Measurements from ENCODE around the gene ACIN1.

The ACIN1 gene

DNA sequence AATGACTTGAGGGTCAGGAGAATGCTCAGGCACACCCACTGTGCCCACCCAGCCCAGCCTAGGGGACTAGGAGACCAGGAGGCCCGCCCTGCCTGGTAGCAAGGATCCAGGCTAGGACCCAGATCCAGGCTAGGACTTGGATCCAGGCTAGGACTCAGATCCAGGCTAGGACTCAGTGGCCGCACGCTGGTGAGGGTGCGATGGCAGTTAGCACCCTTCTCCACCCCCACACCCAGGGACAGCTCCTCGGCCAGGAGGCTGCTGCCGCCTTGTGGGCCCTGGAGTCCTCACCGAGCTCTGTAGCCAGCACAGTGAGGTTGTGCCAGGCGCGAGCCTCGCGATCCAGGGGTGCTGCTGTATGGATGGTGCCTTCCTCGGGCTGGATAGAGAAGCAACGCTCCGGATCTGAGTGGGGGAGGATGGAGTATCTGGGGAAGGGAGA, 42.7 kb downstream of the ACIN1 start:
- H3K4me1 ChIP-seq (ENCODE audit: insufficient read depth, low read length), result 0 out of 2 replicates have a peak, but pooled peaks cover 3% of the 10 kb centered on the region
- H3K36me3 ChIP-seq (ENCODE audit: insufficient read depth, low read depth, low read length), result peaks cover 31% of the 10 kb centered on the region
- no peak overlapping the region for H3K4me3 ChIP-seq (ENCODE audit: low read length)
- no peaks in the 10 kb centered on the region for H3K9me3 ChIP-seq (ENCODE audit: insufficient read depth, low read depth, low read length)
- no peak overlapping the region for H3K9ac ChIP-seq (ENCODE audit: low read depth, low read length)
- no peak overlapping the region for H3K27ac ChIP-seq (ENCODE audit: low read length)
- H3K27me3 ChIP-seq (ENCODE audit: insufficient read depth, low read length), result peaks cover 6% of the 10 kb centered on the region; the same call in 1 of the 2 replicates

GRCh38 chr14:23051141-23052057, 43.5 kb downstream of the ACIN1 start:
- no peaks in the 10 kb centered on the region; the same call in 1 of the 2 replicates for H3K27me3 ChIP-seq (ENCODE audit: insufficient read depth, low read length)
- no peaks in the 10 kb centered on the region for H3K9me3 ChIP-seq (ENCODE audit: insufficient read depth, low read depth, low read length)
- no peak overlapping the region for H3K4me3 ChIP-seq (ENCODE audit: low read length)
- peaks cover 31% of the 10 kb centered on the region for H3K36me3 ChIP-seq (ENCODE audit: insufficient read depth, low read depth, low read length)
- no peak overlapping the region for H3K9ac ChIP-seq (ENCODE audit: low read depth, low read length)
- 0 out of 2 replicates have a peak, but pooled peaks cover 3% of the 10 kb centered on the region for H3K4me1 ChIP-seq (ENCODE audit: insufficient read depth, low read length)
- no peak overlapping the region for H3K27ac ChIP-seq (ENCODE audit: low read length)

DNA sequence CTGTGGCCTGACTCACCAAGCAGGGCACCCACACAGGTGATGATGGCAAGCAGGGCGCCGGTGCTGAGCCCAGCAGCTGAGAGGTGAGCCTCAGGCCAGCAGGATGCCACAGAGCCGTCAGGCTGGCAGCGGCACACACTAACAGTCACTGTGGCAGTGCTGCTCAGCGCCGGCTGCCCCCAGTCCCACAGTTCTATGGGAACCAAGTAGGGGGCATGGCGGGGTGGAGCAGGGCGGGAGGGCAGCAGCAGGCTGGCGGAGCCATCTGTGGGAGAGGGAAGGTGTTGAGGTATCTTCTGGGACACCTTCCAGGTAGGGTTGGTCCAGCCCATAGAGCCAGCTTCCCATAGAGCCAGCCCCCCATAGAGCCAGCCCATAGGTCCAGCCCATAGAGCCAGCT, 45.9 kb downstream of the ACIN1 start:
- H3K9me3 ChIP-seq (ENCODE audit: insufficient read depth, low read depth, low read length), result no peaks in the 10 kb centered on the region

DNA sequence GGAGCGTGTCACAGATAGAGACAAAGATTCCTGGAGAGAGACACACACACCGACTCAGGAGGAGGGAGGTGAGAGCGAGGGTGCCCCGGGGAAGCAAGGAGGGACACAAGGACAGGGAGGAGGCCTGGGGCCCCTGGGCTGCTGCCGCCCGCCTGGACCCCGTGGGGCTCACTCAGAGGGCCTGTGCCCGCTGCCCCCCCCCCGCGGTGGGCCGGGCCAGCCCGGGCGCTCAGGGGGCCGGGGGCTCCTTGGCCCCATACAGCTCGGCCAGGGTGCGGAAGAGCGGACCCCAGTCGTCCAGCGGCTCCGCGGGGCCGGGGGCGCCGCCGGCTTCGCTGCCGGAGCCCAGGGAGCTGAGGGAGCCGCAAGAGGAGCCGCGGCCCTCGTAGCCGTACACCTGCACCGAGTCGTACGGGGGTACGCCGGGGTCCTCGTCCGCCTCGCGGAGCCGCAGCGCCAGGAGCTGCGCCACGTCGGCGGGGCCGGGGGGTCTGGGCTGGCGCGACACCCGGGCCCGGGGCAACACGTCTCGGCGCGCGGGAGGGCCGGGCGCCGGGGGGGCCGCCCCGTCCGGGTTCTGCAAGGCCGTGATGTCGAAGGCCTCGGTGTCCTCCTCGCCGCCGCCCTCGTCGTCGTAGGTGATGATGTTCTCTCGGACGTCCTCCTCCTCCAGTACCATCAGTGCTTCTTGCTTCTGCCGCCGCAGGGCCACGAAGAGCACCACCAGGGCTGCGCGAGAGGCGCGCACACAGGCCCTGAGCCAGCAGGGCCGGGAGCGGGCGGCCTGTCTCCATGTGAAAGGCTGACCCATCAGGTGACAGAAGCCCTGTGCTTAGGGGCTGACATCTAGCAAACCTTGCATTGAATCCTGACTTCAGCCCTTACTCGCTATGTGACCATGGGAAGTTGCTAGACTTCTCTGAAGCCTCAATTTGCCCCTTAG, 46.9 kb downstream of the ACIN1 start:
- H3K4me1 ChIP-seq (ENCODE audit: insufficient read depth, low read length), result no peaks in the 10 kb centered on the region
- no peak overlapping the region for H3K27ac ChIP-seq (ENCODE audit: low read length)
- H3K9me3 ChIP-seq (ENCODE audit: insufficient read depth, low read depth, low read length), result no peaks in the 10 kb centered on the region
- H3K4me3 ChIP-seq (ENCODE audit: low read length), result no peak overlapping the region
- peaks cover 18% of the 10 kb centered on the region for H3K36me3 ChIP-seq (ENCODE audit: insufficient read depth, low read depth, low read length)
- no peaks in the 10 kb centered on the region for H3K27me3 ChIP-seq (ENCODE audit: insufficient read depth, low read length)
- no peak overlapping the region for H3K9ac ChIP-seq (ENCODE audit: low read depth, low read length)

More for the DNA sequence above, 45.9 kb downstream of the ACIN1 start:
- Histone ChIP-seq H3K4me1 (ENCODE audit: insufficient read depth, low read length) (no peaks in the 10 kb centered on the region), H3K4me3 (ENCODE audit: low read length) (no peak overlapping the region), H3K27me3 (ENCODE audit: insufficient read depth, low read length) (no peaks in the 10 kb centered on the region), H3K36me3 (ENCODE audit: insufficient read depth, low read depth, low read length) (peaks cover 28% of the 10 kb centered on the region), H3K9ac (ENCODE audit: low read depth, low read length) (no peak overlapping the region), H3K27ac (ENCODE audit: low read length) (no peak overlapping the region)

GRCh38 chr14:23047034-23047634, 47.8 kb downstream of the ACIN1 start:
- no peaks in the 10 kb centered on the region for H3K4me1 ChIP-seq (ENCODE audit: insufficient read depth, low read length)
- H3K27ac ChIP-seq (ENCODE audit: low read length), result no peak overlapping the region
- no peaks in the 10 kb centered on the region for H3K27me3 ChIP-seq (ENCODE audit: insufficient read depth, low read length)
- no peak overlapping the region for H3K4me3 ChIP-seq (ENCODE audit: low read length)
- H3K9me3 ChIP-seq (ENCODE audit: insufficient read depth, low read depth, low read length), result no peaks in the 10 kb centered on the region
- no peak overlapping the region; the same call in 1 of the 2 replicates for H3K9ac ChIP-seq (ENCODE audit: low read depth, low read length)
- H3K36me3 ChIP-seq (ENCODE audit: insufficient read depth, low read depth, low read length), result peaks cover 16% of the 10 kb centered on the region

- Histone ChIP-seq H3K4me1 (ENCODE audit: insufficient read depth, low read length) (no peaks in the 10 kb centered on the region), H3K27ac (ENCODE audit: low read length) (no peak overlapping the region), H3K4me3 (ENCODE audit: low read length) (no peak overlapping the region), H3K9me3 (ENCODE audit: insufficient read depth, low read depth, low read length) (no peaks in the 10 kb centered on the region), H3K9ac (ENCODE audit: low read depth, low read length) (no peak overlapping the region), H3K27me3 (ENCODE audit: insufficient read depth, low read length) (no peaks in the 10 kb centered on the region), H3K36me3 (ENCODE audit: insufficient read depth, low read depth, low read length) (peaks cover 12% of the 10 kb centered on the region)
Measured at GRCh38 chr14:23045419-23046357, 49.2 kb downstream of the ACIN1 start.

GRCh38 chr14:23044840-23045239, 50.1 kb downstream of the ACIN1 start:
- Histone ChIP-seq H3K9ac (ENCODE audit: low read depth, low read length) (no peak overlapping the region), H3K36me3 (ENCODE audit: insufficient read depth, low read depth, low read length) (peaks cover 4% of the 10 kb centered on the region; the same call in 1 of the 2 replicates), H3K27me3 (ENCODE audit: insufficient read depth, low read length) (no peaks in the 10 kb centered on the region), H3K4me3 (ENCODE audit: low read length) (no peak overlapping the region), H3K9me3 (ENCODE audit: insufficient read depth, low read depth, low read length) (no peaks in the 10 kb centered on the region), H3K4me1 (ENCODE audit: insufficient read depth, low read length) (no peaks in the 10 kb centered on the region), H3K27ac (ENCODE audit: low read length) (no peak overlapping the region)

- Histone ChIP-seq H3K9ac (ENCODE audit: low read depth, low read length) (no peak overlapping the region), H3K27ac (ENCODE audit: low read length) (no peak overlapping the region), H3K27me3 (ENCODE audit: insufficient read depth, low read length) (no peaks in the 10 kb centered on the region), H3K4me1 (ENCODE audit: insufficient read depth, low read length) (no peaks in the 10 kb centered on the region), H3K4me3 (ENCODE audit: low read length) (no peak overlapping the region), H3K9me3 (ENCODE audit: insufficient read depth, low read depth, low read length) (no peaks in the 10 kb centered on the region), H3K36me3 (ENCODE audit: insufficient read depth, low read depth, low read length) (no peaks in the 10 kb centered on the region; the same call in 1 of the 2 replicates)
Measured at GRCh38 chr14:23043754-23044153, 51.2 kb downstream of the ACIN1 start.

DNA sequence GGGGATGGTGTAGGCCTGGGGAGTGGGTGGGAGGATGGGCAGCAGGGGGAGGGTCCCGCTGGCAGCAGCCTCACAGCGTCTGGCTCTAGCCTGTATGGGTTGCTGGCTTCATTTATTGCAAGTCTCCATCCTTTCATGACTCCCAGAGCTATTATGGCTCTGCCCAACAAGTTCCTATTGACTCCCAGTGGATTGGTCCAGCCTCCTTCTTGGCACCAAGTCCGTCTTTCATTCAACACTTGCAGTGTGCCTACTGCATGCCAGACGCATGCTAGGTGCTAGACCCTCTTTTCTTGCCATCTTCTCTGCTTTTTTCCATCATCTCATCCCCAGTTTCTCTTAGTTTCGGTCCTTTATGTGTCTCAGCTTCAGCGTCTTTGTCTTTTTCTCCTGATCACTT, 51.8 kb downstream of the ACIN1 start:
- Histone ChIP-seq H3K4me3 (ENCODE audit: low read length) (no peak overlapping the region), H3K9ac (ENCODE audit: low read depth, low read length) (no peak overlapping the region), H3K27me3 (ENCODE audit: insufficient read depth, low read length) (no peaks in the 10 kb centered on the region), H3K9me3 (ENCODE audit: insufficient read depth, low read depth, low read length) (no peaks in the 10 kb centered on the region), H3K4me1 (ENCODE audit: insufficient read depth, low read length) (no peaks in the 10 kb centered on the region), H3K36me3 (ENCODE audit: insufficient read depth, low read depth, low read length) (no peaks in the 10 kb centered on the region), H3K27ac (ENCODE audit: low read length) (no peak overlapping the region)

DNA sequence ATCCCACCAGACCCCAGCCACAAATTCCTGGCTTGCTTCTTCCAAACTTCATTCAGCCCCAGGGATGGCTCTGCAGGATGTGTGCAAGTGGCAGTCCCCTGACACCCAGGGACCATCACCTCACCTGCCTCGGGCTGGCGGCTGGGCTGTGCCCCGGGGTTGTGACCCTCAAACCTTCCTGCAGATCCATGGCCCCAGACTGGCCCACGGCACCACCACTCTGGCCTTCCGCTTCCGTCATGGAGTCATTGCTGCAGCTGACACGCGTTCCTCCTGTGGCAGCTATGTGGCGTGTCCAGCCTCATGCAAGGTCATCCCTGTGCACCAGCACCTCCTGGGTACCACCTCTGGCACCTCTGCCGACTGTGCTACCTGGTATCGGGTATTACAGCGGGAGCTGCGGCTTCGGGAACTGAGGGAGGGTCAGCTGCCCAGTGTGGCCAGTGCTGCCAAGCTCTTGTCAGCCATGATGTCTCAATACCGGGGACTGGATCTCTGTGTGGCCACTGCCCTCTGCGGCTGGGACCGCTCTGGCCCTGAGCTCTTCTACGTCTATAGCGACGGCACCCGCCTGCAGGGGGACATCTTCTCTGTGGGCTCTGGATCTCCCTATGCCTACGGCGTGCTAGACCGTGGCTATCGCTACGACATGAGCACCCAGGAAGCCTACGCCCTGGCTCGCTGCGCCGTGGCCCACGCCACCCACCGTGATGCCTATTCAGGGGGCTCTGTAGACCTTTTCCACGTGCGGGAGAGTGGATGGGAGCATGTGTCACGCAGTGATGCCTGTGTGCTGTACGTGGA, 52.6 kb downstream of the ACIN1 start, which contains the start of gene PSMB11:
Gene PSMB11 (plus strand): TSS at position 51 of the 804 bp plus-strand sequence. CDS start 14 bp downstream, at position 65.
- Histone ChIP-seq H3K9me3 (ENCODE audit: insufficient read depth, low read depth, low read length) (no peaks in the 10 kb centered on the region), H3K27ac (ENCODE audit: low read length) (no peak within 1 kb of the TSS), H3K4me3 (ENCODE audit: low read length) (no peak within 1 kb of the TSS), H3K27me3 (ENCODE audit: insufficient read depth, low read length) (no peaks in the 10 kb centered on the region), H3K4me1 (ENCODE audit: insufficient read depth, low read length) (no peaks in the 10 kb centered on the region), H3K9ac (ENCODE audit: low read depth, low read length) (no peak within 1 kb of the TSS), H3K36me3 (ENCODE audit: insufficient read depth, low read depth, low read length) (no peaks in the 10 kb centered on the region)

Data from iPS-20b (cell line).